Measurements from ENCODE around the gene PTPRN. TPM values are rescaled to one million over a fixed set of nuclear protein-coding genes. Genes with fewer than 3 reads are reported as not detected.
A peak's percentile ranks its signal among the peaks of the same experiment; 100 is the strongest.

Gene PTPRN
- total RNA-seq, 4 donors from 2014 or later = not detected

GRCh38 chr2:219282375-219282774 is 26.8 kb downstream of the PTPRN start:
- Histone ChIP-seq H3K27me3 (no peaks in the 10 kb centered on the region), H3K4me1 (peaks cover 92% of the 10 kb centered on the region), H3K36me3 (peaks cover 46% of the 10 kb centered on the region), H3K9me3 (no peaks in the 10 kb centered on the region), H3K27ac (no peak overlapping the region), H3K4me3 (no peak overlapping the region)
- TF ChIP-seq CTCF (IDR thresholded peaks at IDR 0.05) = no peak
- no peak for TF ChIP-seq POLR2A (IDR thresholded peaks at IDR 0.05)
- TF ChIP-seq EP300 (IDR thresholded peaks at IDR 0.05) = no peak
- no peak for DNase-seq (ENCODE audit: low spot score in 2 of 2)
- WGBS = 80% methylated on average over 5 of the region's 5 CpGs

GRCh38 chr2:219281588-219281987 is 27.6 kb downstream of the PTPRN start:
- H3K9me3 ChIP-seq = no peaks in the 10 kb centered on the region
- no peak for TF ChIP-seq CTCF (IDR thresholded peaks at IDR 0.05)
- TF ChIP-seq POLR2AphosphoS5 (IDR thresholded peaks at IDR 0.05) = no peak
- no peak for TF ChIP-seq POLR2A (IDR thresholded peaks at IDR 0.05)
- no peak for TF ChIP-seq EP300 (IDR thresholded peaks at IDR 0.05)
- no peak overlapping the region for H3K4me3 ChIP-seq
- WGBS = 67% methylated on average over 5 of the region's 8 CpGs
- no peak for DNase-seq (ENCODE audit: low spot score in 2 of 2)
- peaks cover 86% of the 10 kb centered on the region for H3K4me1 ChIP-seq
- peaks cover 46% of the 10 kb centered on the region for H3K36me3 ChIP-seq
- no peaks in the 10 kb centered on the region for H3K27me3 ChIP-seq
- H3K27ac ChIP-seq = no peak overlapping the region

GRCh38 chr2:219280651-219281050 is 28.6 kb downstream of the PTPRN start:
- Histone ChIP-seq H3K36me3 (peaks cover 46% of the 10 kb centered on the region), H3K4me1 (peaks cover 77% of the 10 kb centered on the region), H3K4me3 (peak overlapping the region; percentile 93), H3K9me3 (no peaks in the 10 kb centered on the region), H3K27me3 (no peaks in the 10 kb centered on the region), H3K27ac (peak overlapping the region; percentile 99)
- 86% methylated on average over 4 of the region's 4 CpGs for WGBS
- no peak for TF ChIP-seq POLR2A (IDR thresholded peaks at IDR 0.05)
- no peak for TF ChIP-seq POLR2AphosphoS5 (IDR thresholded peaks at IDR 0.05)
- no peak for TF ChIP-seq EP300 (IDR thresholded peaks at IDR 0.05)
- TF ChIP-seq CTCF (IDR thresholded peaks at IDR 0.05) = no peak
- DNase-seq (ENCODE audit: low spot score in 2 of 2) = no peak

- peaks cover 72% of the 10 kb centered on the region for H3K4me1 ChIP-seq
- peaks cover 44% of the 10 kb centered on the region for H3K36me3 ChIP-seq
- TF ChIP-seq POLR2A (IDR thresholded peaks at IDR 0.05) (no peak), POLR2AphosphoS5 (IDR thresholded peaks at IDR 0.05) (no peak), CTCF (IDR thresholded peaks at IDR 0.05) (no peak), EP300 (IDR thresholded peaks at IDR 0.05) (no peak)
- H3K4me3 ChIP-seq = peak overlapping the region; percentile 93
- no peaks in the 10 kb centered on the region for H3K9me3 ChIP-seq
- WGBS = 41% methylated on average over 12 of the region's 12 CpGs
- no peak for DNase-seq (ENCODE audit: low spot score in 2 of 2)
- peak overlapping the region; percentile 99 for H3K27ac ChIP-seq
- H3K27me3 ChIP-seq = no peaks in the 10 kb centered on the region
Observed at GRCh38 chr2:219279916-219280516, 29.2 kb downstream of the PTPRN start.

GRCh38 chr2:219279151-219279915 is 29.9 kb downstream of the PTPRN start, which contains the start of gene DNAJB2:
TSS of gene DNAJB2 (plus strand) at chr2:219279366. CDS start at chr2:219279834, 468 bp downstream.
- H3K4me1 ChIP-seq = peaks cover 69% of the 10 kb centered on the region

More at GRCh38 chr2:219279151-219279915, 29.9 kb downstream of the PTPRN start, which contains the start of gene DNAJB2:
- peak within 1 kb of the TSS; percentile 99 for H3K27ac ChIP-seq
- H3K4me3 ChIP-seq = peak within 1 kb of the TSS; percentile 93
- H3K27me3 ChIP-seq = no peaks in the 10 kb centered on the region
- TF ChIP-seq EP300 (IDR thresholded peaks at IDR 0.05) (peak; percentile 16), POLR2AphosphoS5 (IDR thresholded peaks at IDR 0.05) (peak; percentile 31 to 87 (median 63)), CTCF (IDR thresholded peaks at IDR 0.05) (no peak), POLR2A (IDR thresholded peaks at IDR 0.05) (peak; percentile 23 to 89)
- peak; percentile 99 for DNase-seq (ENCODE audit: low spot score in 2 of 2)
- H3K36me3 ChIP-seq = peaks cover 37% of the 10 kb centered on the region
- H3K9me3 ChIP-seq = no peaks in the 10 kb centered on the region
- 0% methylated on average over 17 of the region's 65 CpGs for WGBS

All from suprapubic skin (tissue), 4 donors.